Fibroblast of skin of left quadriceps (primary cell): ENCODE data around the gene SDHB.
A peak's percentile ranks its signal among the peaks of the same experiment; 100 is the strongest.

ENCODE experiments used
- DNase-seq, 2 experiments: peaks; one replicate each; pipeline ENCODE4 v3.0.0-alpha.2; 2013; ENCODE audit warnings: low read depth in 2 of 2

The SDHB gene

GRCh38 chr1:17045634-17046333 is 8.0 kb downstream of the SDHB start:
- DNase-seq, result peak; percentile 39 to 42

DNA sequence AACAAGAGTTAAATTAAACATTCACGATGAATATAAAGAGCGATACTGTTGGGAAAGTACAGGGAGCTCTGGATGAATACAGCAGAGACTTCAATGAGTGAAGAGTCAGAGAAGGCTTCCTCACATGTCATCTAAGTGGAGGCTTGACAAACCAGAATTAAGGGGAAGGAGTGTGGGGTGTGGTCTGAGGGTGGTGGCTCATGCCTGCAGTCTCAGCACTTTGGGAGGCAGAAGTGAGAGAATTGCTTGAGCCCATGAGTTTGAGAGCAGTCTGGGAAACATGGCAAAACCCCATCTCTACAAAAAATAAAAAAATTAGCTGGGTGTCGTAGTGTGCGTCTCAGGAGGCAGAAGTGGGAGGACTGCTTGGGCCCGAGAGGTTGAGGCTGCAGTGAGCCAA is 8.7 kb downstream of the SDHB start:
- DNase-seq, result no peak

DNA sequence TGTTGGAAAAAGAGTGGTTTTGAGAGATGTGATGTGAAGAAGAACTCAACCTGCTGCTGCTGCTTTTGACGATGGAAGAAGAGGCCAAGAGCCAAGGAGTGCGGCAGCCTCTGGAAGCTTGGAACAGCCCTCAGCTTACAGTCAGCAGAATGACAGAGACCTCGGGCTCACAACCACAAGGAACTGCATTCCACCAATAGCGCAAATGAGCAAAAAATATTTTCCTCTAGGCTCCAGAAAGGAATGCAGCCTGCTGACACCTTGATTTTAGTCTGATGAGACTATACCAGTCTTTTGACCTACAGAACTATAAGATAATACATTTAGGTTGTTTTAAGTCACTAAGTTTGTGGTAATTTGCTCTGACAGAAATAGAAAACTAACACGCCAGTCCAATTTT is 10.2 kb downstream of the SDHB start:
- no peak for DNase-seq

DNA sequence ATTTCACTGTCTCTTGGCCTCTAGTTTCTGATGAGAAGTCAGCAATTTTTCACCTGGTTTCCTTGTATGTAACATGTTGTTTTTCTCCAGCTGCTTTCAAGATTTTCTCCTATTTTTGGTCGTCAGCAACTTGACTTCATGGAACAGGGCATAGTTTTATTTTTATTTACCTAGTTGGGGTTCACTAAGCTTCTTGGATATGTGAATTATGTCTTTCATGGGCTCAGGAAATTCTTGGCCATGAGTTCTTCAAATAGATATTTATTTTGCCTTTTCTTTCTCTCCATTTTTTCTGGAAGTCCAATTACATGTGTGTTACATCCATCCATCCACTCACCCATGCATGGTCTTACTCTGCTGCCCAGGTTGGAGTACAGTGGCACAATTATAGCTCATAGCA is 13.7 kb downstream of the SDHB start:
- no peak for DNase-seq

DNA sequence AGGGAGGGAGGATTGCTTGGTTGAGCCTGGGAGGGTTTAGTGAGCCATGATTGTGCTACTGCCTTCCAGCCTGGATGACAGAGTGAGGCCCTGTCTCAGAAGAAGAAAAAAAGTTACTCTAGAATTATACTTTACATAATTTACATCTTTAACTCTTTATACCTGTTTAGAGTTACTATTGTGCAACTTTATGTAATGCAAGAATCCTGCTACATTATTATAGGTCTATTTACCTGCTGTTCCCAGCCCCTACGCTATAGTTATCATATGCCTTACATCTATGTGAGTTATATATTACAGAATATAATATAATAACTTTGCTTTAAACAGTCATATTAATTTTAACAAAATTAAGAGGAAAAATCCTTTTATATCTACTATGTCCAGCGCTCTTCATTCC is 14.3 kb downstream of the SDHB start:
- DNase-seq, result no peak

DNA sequence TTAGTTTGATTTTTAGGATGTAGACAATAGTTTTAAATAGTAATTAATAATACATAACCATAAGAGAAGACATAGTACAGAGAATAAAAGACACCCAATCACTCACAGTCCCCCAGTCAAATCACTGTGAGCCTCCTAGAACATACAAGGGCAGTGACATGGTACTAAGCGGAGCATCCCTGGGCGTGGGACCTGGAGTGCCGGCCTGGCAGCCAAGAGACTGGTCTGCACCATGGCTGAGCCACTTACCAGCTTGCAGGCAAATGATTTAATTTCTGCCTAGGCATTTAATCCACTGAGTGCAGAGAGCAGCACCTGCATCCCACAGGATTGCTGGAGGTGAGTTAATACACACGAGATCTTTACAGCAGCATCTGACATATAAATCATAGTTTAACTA is 20.4 kb downstream of the SDHB start:
- no peak for DNase-seq

DNA sequence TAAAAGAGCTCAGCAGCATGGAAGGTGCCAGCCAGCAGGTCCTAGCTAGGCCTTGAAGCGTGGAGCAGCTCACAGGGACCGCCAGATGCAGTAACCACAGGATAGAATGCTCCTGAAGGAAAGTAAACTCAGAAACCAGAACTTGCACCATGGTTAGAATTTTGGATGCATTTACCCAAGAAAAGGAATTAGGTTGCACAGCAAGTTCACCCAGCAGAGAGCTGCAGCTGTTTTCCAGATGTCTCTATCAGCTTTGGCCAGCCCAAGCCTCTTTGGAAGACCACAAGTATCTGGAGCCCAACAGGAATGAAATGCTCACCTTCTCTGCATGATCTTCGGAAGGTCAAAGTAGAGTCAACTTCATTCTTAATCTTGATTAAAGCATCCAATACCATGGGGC is 21.1 kb downstream of the SDHB start:
- DNase-seq, result no peak

DNA sequence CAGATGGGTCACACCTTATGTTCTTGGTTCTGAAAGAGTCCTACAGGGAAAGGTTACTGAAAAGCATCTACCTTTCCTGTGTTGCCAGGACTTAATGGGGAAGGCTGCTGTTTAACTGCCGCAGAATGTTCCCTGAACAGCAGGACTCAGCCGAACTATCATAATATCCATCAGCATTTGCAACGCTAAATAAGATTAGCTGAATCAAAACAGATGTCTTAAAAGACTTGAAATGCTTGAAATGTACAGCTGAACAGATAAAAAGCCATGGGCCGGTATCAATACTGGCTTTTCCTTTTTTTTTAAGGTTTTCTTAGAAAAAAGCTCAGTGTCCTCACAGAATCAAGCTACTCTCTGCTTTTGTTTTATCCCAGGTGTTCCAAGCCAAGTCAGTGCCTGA is 22.4 kb downstream of the SDHB start:
- no peak for DNase-seq

- no peak for DNase-seq
These were observed 23.6 kb downstream of the SDHB start for GRCh38 chr1:17030206-17030605.

- no peak for DNase-seq
These were observed 25.1 kb downstream of the SDHB start for GRCh38 chr1:17028662-17029188.

DNA sequence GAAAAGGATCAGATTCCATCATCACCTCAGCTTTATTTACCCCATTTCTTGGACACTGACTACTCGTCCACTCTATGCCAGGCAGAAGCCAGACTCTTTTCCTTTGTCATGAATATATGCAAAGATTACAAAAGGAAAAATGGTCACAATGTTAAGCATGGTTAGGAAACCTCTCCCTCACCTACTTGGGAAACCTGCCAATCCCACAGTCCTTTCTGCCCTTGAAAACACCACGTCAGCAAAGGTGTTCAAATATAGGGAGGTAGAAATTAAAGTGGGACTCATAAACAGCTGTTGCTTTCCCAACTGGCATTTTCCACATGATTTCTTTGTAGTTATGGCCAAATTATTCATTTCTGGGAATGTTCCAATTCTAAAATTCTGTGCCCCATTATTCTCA is 25.9 kb downstream of the SDHB start:
- DNase-seq, result no peak

- no peak for DNase-seq
These were observed 26.4 kb downstream of the SDHB start for GRCh38 chr1:17027403-17027802.

- DNase-seq, result no peak
These were observed 29.1 kb downstream of the SDHB start for GRCh38 chr1:17024721-17025120.

- DNase-seq, result no peak
These were observed 30.3 kb downstream of the SDHB start for GRCh38 chr1:17023573-17023972.

DNA sequence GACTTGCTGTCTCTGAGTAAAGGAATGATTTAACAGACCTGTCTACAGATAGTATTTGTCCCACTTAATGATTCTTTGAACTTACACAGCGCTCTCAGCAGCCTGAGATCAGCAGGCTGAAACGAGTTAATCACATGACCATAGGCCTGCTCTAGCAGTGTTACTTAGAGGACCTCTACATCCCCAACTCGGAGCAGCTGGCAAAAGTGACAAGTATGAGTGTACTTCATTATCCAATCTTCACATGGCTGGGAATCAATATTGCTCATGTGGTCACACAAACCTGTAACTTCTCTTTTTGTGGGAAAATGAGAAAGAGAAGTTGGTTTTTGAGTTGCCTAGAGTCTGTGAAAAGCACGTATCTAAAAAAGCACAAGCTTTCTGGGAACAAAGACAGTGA is 30.7 kb downstream of the SDHB start:
- DNase-seq, result no peak

DNA sequence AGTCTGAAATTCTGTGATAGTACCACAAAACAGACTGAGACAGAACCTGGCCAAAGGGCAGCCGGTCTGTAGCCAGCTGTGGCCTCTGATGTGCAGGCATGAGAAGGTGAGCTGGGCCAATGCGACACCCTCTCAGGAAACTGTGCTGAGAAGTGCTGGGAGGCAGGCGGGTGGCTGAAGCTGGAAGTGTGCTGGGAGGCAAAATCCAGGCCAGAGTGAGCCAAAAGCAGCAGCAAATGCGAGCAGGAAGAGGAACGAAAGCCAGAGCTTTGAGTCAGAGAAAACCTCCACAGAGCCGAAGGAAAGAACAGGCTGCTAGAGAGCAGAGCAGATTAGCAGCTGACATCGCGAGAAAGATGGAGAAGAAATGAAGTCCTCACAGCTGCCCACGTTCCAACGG is 31.9 kb downstream of the SDHB start:
- DNase-seq, result no peak

DNA sequence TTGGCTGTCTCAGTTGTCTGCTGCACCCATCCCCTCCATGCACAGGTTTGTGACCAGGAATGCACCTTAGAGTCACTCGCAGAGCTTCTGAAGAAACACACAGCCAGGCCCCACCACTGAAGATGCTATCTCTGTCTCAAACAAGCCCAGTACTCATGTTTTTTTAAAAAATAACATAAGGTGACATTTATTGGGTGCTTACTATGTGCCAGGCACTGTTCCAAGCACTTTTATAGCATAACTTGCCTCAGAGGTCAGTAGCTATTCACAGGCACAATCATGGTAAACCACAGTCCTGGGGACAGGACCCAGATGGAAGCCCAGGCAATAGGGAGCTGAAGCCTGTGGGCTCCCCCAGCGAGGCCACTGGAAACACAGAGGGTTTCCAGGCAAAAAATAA is 33.3 kb downstream of the SDHB start:
- no peak for DNase-seq

GRCh38 chr1:17018849-17019248 is 35.0 kb downstream of the SDHB start:
- DNase-seq, result no peak

DNA sequence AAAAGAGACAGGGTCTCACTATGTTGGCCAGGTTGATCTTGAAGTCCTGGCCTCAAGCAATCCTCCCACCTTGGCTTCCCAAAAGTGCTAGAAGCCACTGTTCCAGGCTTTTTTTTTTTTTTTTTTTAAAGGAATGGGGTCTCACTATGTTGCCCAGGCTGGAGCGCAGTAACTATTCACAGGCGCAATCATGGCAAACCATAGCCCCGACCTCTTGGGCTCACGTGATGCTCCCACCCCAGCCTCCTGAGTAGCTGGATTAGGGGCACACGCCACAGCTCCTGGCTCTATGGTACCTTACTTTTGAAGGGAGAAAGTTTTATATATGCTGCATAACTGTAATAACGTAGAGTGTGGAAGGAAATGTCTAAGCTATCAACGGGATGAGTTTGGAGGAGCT is 36.4 kb downstream of the SDHB start:
- no peak for DNase-seq

GRCh38 chr1:17016317-17016661 is 37.5 kb downstream of the SDHB start:
- DNase-seq, result peak in 1 of 2 experiments; percentile 15

DNA sequence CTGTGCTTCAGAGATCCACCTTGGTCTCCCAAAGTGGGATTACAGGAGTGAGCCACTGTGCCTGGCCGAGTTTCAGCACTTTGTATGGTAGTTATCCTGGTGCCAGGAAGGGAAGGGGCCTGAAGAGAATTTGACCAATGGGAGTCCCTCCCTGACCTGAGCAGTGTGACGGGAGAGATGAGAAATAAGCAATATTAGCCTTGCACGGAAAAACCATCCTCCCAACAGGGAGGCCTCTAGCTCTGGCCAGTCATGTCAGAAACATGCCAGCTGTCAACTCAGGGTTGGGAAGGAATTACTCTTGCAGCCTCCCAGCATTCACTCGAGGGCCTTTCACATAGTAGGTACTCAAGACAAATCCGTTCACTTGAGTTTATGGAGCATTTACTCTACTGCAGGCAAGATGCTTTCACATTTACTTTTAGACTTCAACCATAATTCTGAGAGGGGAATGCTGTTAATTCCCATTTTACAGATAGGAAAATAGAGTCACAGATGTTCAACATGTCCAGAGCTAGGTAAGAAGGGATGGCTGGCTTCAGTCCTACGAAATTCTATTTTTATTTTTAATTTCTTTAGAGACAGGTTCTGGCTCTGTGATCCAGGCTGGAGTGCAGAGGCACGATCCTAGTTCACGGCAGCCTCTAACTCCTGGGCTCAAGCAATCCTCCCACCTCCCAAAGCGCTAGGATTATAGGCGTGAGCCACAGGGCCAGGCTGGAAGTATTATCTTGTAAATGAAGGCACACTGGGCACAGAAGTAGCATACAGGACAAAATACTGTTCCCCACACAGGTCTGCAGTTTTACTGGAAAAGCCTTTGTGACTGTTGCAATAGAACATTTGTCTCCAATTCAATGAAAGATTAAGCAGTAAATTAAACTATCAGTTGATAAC is 38.9 kb downstream of the SDHB start:
- DNase-seq, result no peak

GRCh38 chr1:17013491-17014320 is 40.1 kb downstream of the SDHB start:
- no peak for DNase-seq
